AG04449 (cell line): ENCODE measurements around the gene CACNB4.

ENCODE experiments used
- CTCF ChIA-PET: fragments of 350-600 bp; formaldehyde crosslinking; extraction: SDS; loops from one replicate; lab custom pipeline; 2021; ENCODE audit warnings: antibody characterized with exemption; lab: Yijun Ruan, JAX
- POLR2A ChIA-PET: fragments of 400-600, 350-600 bp; formaldehyde crosslinking; extraction: SDS; loops from one replicate; lab custom pipeline; 2020; ENCODE audit warnings: antibody characterized with exemption, inconsistent platforms; lab: Yijun Ruan, JAX
- DNase-seq: peaks from one replicate; pipeline ENCODE4 v3.0.0-alpha.2; 2010; ENCODE audit warnings: low read depth, low spot score
- H3K4me3 ChIP-seq: 2 replicates; pipeline ENCODE4 v1.5.1; 2011; ENCODE audit warnings: low read depth, mild to moderate bottlenecking, control low read depth, low read length
- CTCF ChIP-seq: IDR thresholded peaks from one replicate; pipeline ENCODE4 v1.5.1; 2011; ENCODE audit warnings: mild to moderate bottlenecking, moderate library complexity, low read length, control low read depth, inconsistent platforms; ENCODE audit not compliant: insufficient read depth; ENCODE audit errors: missing control alignments

CACNB4 gene

GRCh38 chr2:152046940-152047339 lies 51.9 kb downstream of the CACNB4 start:
- DNase-seq: no peak
- ChIA-PET CTCF (interaction anchor here (1.0 to 2.5 kb wide), 4 partner anchors 10 to 23 kb away, joined by 4 to 31 read pairs (median 10); no protein-coding TSS in a partner anchor), POLR2A (no interaction called here)
- no peak for TF ChIP-seq CTCF
- no peak overlapping the region for H3K4me3 ChIP-seq

- DNase-seq: no peak
- ChIA-PET CTCF (interaction anchor here (1.2 to 2.6 kb wide), 4 partner anchors 9 to 132 kb away, joined by 3 to 10 read pairs (median 3); partner anchors contain the start of gene STAM2), POLR2A (no interaction called here)
- no peak for TF ChIP-seq CTCF
- H3K4me3 ChIP-seq: no peak overlapping the region
Observed at GRCh38 chr2:152042636-152043615, 55.9 kb downstream of the CACNB4 start.

- no peak for DNase-seq
- POLR2A ChIA-PET: no interaction called here
- CTCF ChIA-PET: interaction anchor here (0.7 to 6.6 kb wide), 10 partner anchors 7 to 609 kb away, joined by 3 to 99 read pairs (median 6); partner anchors contain the start of gene STAM2
- H3K4me3 ChIP-seq: no peak overlapping the region
- TF ChIP-seq CTCF: no peak
Observed at GRCh38 chr2:152038441-152038958, 60.3 kb downstream of the CACNB4 start.

GRCh38 chr2:152037743-152038435 lies 61.0 kb downstream of the CACNB4 start:
- H3K4me3 ChIP-seq: no peak overlapping the region
- DNase-seq: no peak
- TF ChIP-seq CTCF: no peak
- POLR2A ChIA-PET: interaction anchor here (0.5 kb wide), 1 partner anchor 70 kb away, joined by 4 read pairs; no protein-coding TSS in a partner anchor
- CTCF ChIA-PET: interaction anchor here (0.6 to 6.6 kb wide), 13 partner anchors 8 to 610 kb away, joined by 3 to 99 read pairs (median 6); partner anchors contain the start of gene STAM2

GRCh38 chr2:152036611-152037469 lies 62.0 kb downstream of the CACNB4 start:
- DNase-seq: peak; percentile 16
- TF ChIP-seq CTCF: peak; percentile 77
- ChIA-PET POLR2A (no interaction called here), CTCF (interaction anchor here (0.7 to 6.6 kb wide), 31 partner anchors 9 to 1484 kb away, joined by 3 to 99 read pairs (median 4); partner anchors contain the start of gene STAM2)
- H3K4me3 ChIP-seq: no peak overlapping the region
